OCI-LY1 (cell line): ENCODE data around the gene AFF2.

Experiments used
- H2AFZ ChIP-seq: fragments of 200-600 bp; sonication (generic), shearing (Covaris generic); 2 replicates; pipeline ENCODE4 v1.6.0; 2014; ENCODE audit warnings: antibody characterized with exemption, mild to moderate bottlenecking, low read length
- H3F3A ChIP-seq: fragments of 200-600 bp; sonication (generic), shearing (Covaris generic); 2 replicates; pipeline ENCODE4 v1.6.0; 2014; ENCODE audit warnings: mild to moderate bottlenecking, antibody characterized with exemption, low read length, moderate library complexity; ENCODE audit not compliant: insufficient read depth
- H3K27ac ChIP-seq: fragments of 200-600 bp; sonication (generic); 2 replicates; pipeline ENCODE4 v1.5.1; 2014; ENCODE audit warnings: low read length, mixed run types, mild to moderate bottlenecking, low read depth; ENCODE audit not compliant: poor library complexity, severe bottlenecking
- H3K27me3 ChIP-seq: fragments of 200-600 bp; sonication (generic); 2 replicates; pipeline ENCODE4 v1.6.0; 2014; ENCODE audit warnings: antibody characterized with exemption, mild to moderate bottlenecking, low read length, moderate library complexity; ENCODE audit not compliant: insufficient read depth
- H3K36me3 ChIP-seq: fragments of 200-600 bp; sonication (generic); 2 replicates; pipeline ENCODE4 v1.6.1; 2014; ENCODE audit warnings: mild to moderate bottlenecking, antibody characterized with exemption, low read length, moderate library complexity, mixed read lengths; ENCODE audit not compliant: insufficient read depth
- H3K4me1 ChIP-seq: fragments of 200-600 bp; sonication (generic); 2 replicates; pipeline ENCODE4 v1.5.1; 2014; ENCODE audit warnings: mild to moderate bottlenecking, low read length, moderate library complexity; ENCODE audit not compliant: insufficient read depth, severe bottlenecking
- H3K4me2 ChIP-seq: fragments of 200-600 bp; sonication (generic), shearing (Covaris generic); 2 replicates; pipeline ENCODE4 v1.6.1; 2014; ENCODE audit warnings: low read length
- H3K4me3 ChIP-seq: fragments of 200-600 bp; sonication (generic); 2 replicates; pipeline ENCODE4 v1.5.1; 2014; ENCODE audit warnings: low read length, low read depth, mild to moderate bottlenecking, mixed read lengths; ENCODE audit not compliant: poor library complexity, severe bottlenecking
- H3K79me2 ChIP-seq: fragments of 200-600 bp; shearing (Covaris generic); 2 replicates; pipeline ENCODE4 v1.6.1; 2016; ENCODE audit warnings: mixed run types, low read length, mixed read lengths; ENCODE audit not compliant: insufficient read depth
- H3K9ac ChIP-seq: fragments of 200-600 bp; sonication (generic), shearing (Covaris generic); 2 replicates; pipeline ENCODE4 v1.6.1; 2014; ENCODE audit warnings: mild to moderate bottlenecking, low read length, mixed read lengths
- H3K9me2 ChIP-seq: fragments of 200-600 bp; sonication (generic), shearing (Covaris generic); 2 replicates; pipeline ENCODE4 v1.6.1; 2014; ENCODE audit warnings: low read depth, mild to moderate bottlenecking, low read length, mixed read lengths
- H3K9me3 ChIP-seq: fragments of 200-600 bp; shearing (Covaris generic); 2 replicates; pipeline ENCODE4 v1.6.1; 2014; ENCODE audit warnings: low read length, mixed read lengths
- H4K20me1 ChIP-seq: fragments of 200-600 bp; sonication (generic), shearing (Covaris generic); 2 replicates; pipeline ENCODE4 v1.6.0; 2016; ENCODE audit warnings: mild to moderate bottlenecking, low read length; ENCODE audit not compliant: insufficient read depth
- EZH2 ChIP-seq: fragments of 200-600 bp; sonication (generic), shearing (Covaris generic); IDR thresholded peaks from 2 replicates; pipeline ENCODE4 v1.8.0; 2017; ENCODE audit warnings: borderline replicate concordance, mixed run types, mild to moderate bottlenecking, antibody characterized with exemption, low read length, moderate library complexity, mixed read lengths
- TF ChIP-seq, protein P1 (sequence below): fragments of 200-600 bp; sonication (generic), shearing (Covaris generic); IDR thresholded peaks from 2 replicates; pipeline ENCODE4 v1.5.1; 2017; ENCODE audit warnings: mild to moderate bottlenecking, antibody characterized with exemption, low read length, moderate library complexity, mixed read lengths

Gene AFF2

DNA sequence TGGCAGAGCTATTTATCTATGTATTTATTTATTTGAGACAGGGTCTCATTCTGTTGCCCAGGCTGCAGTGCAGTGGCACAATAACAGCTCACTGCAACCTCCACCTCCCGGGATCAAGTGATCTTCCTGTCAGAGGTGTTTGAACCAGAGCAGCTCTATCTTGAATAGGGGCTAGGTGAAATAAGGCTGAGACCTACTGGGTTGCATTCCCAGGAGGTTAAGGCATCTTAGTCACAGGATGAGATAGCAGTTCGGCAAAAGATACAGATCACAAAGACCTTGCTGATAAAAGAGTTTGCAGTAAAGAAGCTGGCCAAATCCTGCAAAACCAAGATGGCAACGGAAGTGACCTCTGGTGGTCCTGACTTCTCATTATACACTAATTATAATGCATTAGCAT lies 501.9 kb downstream of the AFF2 start:
- Histone ChIP-seq H3K9me2 (no peaks in the 10 kb centered on the region), H3F3A (no peaks in the 10 kb centered on the region), H2AFZ (no peak overlapping the region), H3K27ac (no peak overlapping the region), H3K4me3 (no peak overlapping the region), H3K9me3 (no peaks in the 10 kb centered on the region), H3K27me3 (no peaks in the 10 kb centered on the region), H3K79me2 (no peaks in the 10 kb centered on the region), H3K9ac (no peak overlapping the region), H3K36me3 (no peaks in the 10 kb centered on the region), H3K4me2 (no peak overlapping the region), H3K4me1 (peaks cover 14% of the 10 kb centered on the region), H4K20me1 (no peaks in the 10 kb centered on the region)
- TF ChIP-seq EZH2, result no peak
- TF ChIP-seq, protein P1, sequence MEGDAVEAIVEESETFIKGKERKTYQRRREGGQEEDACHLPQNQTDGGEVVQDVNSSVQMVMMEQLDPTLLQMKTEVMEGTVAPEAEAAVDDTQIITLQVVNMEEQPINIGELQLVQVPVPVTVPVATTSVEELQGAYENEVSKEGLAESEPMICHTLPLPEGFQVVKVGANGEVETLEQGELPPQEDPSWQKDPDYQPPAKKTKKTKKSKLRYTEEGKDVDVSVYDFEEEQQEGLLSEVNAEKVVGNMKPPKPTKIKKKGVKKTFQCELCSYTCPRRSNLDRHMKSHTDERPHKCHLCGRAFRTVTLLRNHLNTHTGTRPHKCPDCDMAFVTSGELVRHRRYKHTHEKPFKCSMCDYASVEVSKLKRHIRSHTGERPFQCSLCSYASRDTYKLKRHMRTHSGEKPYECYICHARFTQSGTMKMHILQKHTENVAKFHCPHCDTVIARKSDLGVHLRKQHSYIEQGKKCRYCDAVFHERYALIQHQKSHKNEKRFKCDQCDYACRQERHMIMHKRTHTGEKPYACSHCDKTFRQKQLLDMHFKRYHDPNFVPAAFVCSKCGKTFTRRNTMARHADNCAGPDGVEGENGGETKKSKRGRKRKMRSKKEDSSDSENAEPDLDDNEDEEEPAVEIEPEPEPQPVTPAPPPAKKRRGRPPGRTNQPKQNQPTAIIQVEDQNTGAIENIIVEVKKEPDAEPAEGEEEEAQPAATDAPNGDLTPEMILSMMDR, result no peak

DNA sequence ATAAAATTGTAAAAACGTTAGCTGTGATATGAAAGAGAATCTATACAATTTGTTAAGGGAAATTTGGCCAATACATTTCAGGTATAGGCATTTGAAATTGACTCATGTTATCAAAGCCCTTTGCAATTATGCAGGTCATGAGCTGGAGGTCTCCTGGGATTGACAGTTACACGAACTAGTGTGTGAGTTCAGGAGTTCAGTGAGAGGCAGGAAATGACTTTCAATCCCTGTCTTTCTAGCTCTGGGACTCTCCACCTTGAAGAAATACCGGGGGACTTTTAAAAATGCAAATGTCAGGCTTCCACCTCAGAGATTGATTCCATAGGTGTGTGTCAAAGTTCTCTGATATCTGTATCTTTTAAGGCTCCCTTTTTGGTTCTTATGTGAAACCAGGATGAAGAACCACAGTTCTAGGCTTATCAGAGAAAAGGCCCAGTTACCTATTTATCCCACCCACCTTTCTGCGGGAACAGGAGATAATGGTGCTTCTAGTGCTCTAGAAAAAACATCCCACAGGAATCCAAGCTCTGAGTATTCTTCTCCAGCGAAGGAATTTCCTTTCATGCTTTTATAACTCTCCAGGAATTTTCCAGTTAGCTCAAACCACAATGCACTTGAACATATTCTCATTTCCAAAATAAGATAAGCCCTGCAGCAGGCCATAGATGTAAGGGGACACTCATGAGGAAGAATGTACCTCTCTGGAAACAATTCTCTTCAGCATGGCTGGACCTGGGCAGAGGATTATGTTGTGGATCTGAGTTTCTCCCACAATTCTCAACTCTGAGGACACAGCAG lies 503.6 kb downstream of the AFF2 start:
- H4K20me1 ChIP-seq, result no peaks in the 10 kb centered on the region
- H3K27ac ChIP-seq, result no peak overlapping the region
- no peaks in the 10 kb centered on the region for H3K79me2 ChIP-seq
- H3K36me3 ChIP-seq, result no peaks in the 10 kb centered on the region
- H3K27me3 ChIP-seq, result no peaks in the 10 kb centered on the region
- no peak overlapping the region for H3K4me3 ChIP-seq
- H3K9me3 ChIP-seq, result no peaks in the 10 kb centered on the region
- H2AFZ ChIP-seq, result no peak overlapping the region
- no peak overlapping the region for H3K9ac ChIP-seq
- TF ChIP-seq EZH2, result no peak
- TF ChIP-seq, protein P1, result no peak
- peaks cover 14% of the 10 kb centered on the region for H3K4me1 ChIP-seq
- no peak overlapping the region for H3K4me2 ChIP-seq
- no peaks in the 10 kb centered on the region for H3K9me2 ChIP-seq
- no peaks in the 10 kb centered on the region for H3F3A ChIP-seq

DNA sequence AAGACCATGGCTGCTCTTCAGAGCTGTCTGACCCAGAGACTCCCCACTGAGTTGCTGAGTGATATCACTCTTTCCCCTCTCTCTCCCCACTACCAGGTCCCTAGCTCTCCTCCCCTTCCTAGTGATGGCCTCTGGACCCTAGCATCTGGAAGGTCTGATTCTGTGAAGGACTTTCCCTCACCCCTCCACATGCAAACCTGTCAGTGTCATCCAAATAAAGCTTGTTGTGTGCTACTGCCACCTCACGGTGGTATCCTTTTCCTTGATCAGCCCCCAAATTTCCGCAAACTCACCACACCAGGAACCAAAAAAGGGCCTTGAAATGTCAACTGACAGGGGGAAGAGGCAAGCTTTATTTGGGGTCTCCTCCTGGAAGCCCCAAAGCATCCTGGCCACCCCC lies 504.5 kb downstream of the AFF2 start:
- Histone ChIP-seq H3K9me3 (no peaks in the 10 kb centered on the region), H2AFZ (no peak overlapping the region), H3K27ac (no peak overlapping the region), H3K4me1 (peaks cover 14% of the 10 kb centered on the region), H3K4me2 (no peak overlapping the region), H3K9ac (no peak overlapping the region), H3F3A (no peaks in the 10 kb centered on the region), H3K4me3 (no peak overlapping the region), H3K36me3 (no peaks in the 10 kb centered on the region), H4K20me1 (no peaks in the 10 kb centered on the region), H3K9me2 (no peaks in the 10 kb centered on the region), H3K27me3 (no peaks in the 10 kb centered on the region), H3K79me2 (no peaks in the 10 kb centered on the region)
- TF ChIP-seq, protein P1, result peak; percentile 56
- TF ChIP-seq EZH2, result no peak
